Mesodermal cell (in vitro differentiated cells): ENCODE results near the gene NRG2.

ENCODE experiments used
- H3K27ac ChIP-seq: 2 replicates; pipeline ENCODE4 v1.7.0; 2013; ENCODE audit warnings: mild to moderate bottlenecking, low read depth, low read length, moderate library complexity; ENCODE audit not compliant: severe bottlenecking
- H3K36me3 ChIP-seq: 2 replicates; pipeline ENCODE4 v1.7.1; 2013; ENCODE audit warnings: mild to moderate bottlenecking, low read length, moderate library complexity; ENCODE audit not compliant: control insufficient read depth, insufficient read depth
- H3K4me1 ChIP-seq: one replicate; pipeline ENCODE4 v1.7.1; 2013; ENCODE audit warnings: mild to moderate bottlenecking, low read length; ENCODE audit not compliant: insufficient read depth, control insufficient read depth, poor library complexity, severe bottlenecking
- H3K4me3 ChIP-seq: 2 replicates; pipeline ENCODE4 v1.7.0; 2013; ENCODE audit warnings: low read length, control low read depth, mild to moderate bottlenecking; ENCODE audit not compliant: insufficient read depth, poor library complexity, severe bottlenecking; ENCODE audit errors: extremely low read depth
- H3K9me3 ChIP-seq: 2 replicates; pipeline ENCODE4 v1.7.1; 2013; ENCODE audit warnings: mild to moderate bottlenecking, low read length, moderate library complexity; ENCODE audit not compliant: control insufficient read depth
- WGBS, 2 experiments: methylation state at CpG; one replicate each; pipeline ENCODE4 v1.1.5; 2013; ENCODE audit warnings: missing lambda C conversion rate in 2 of 2; ENCODE audit not compliant: insufficient coverage in 2 of 2; 5-methylcytosine and 5-hydroxymethylcytosine counted together

NRG2 gene

DNA sequence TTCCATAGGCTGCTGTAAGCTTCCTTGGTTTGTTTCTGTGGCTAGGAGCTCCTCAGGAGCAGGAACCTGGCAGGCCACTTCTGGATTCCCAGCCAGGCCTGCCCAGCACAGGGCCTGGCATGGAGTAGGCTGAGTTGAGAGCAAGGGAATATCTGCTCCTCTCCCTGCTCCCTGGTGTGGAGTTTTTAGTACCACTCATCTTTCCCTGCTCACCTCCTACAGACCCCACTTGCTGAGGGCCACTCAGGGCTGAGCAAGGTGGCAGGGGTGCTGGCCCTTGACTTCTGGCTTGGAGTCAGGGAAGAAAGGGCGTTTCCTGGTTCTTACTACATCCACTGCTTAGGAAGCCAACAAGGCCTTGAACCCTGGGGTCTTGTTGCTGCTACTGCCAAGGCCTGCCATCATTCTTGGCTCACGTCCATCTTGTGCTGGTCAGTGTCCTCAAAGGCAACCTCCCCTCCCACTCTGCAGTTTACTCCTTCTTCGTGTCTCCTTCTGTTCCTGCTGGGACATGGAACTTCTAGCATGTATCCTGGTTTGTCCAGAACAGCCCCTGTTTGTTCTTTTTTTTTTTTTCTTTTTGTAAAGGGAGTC is 192.6 kb downstream of the NRG2 start:
- WGBS, 2 experiments = 75 to 98% methylated on average over 2 of the region's 3 CpGs
- no peaks in the 10 kb centered on the region for H3K4me1 ChIP-seq
- H3K4me3 ChIP-seq = no peak overlapping the region
- H3K27ac ChIP-seq = no peak overlapping the region
- H3K9me3 ChIP-seq = no peaks in the 10 kb centered on the region
- H3K36me3 ChIP-seq = no peaks in the 10 kb centered on the region

DNA sequence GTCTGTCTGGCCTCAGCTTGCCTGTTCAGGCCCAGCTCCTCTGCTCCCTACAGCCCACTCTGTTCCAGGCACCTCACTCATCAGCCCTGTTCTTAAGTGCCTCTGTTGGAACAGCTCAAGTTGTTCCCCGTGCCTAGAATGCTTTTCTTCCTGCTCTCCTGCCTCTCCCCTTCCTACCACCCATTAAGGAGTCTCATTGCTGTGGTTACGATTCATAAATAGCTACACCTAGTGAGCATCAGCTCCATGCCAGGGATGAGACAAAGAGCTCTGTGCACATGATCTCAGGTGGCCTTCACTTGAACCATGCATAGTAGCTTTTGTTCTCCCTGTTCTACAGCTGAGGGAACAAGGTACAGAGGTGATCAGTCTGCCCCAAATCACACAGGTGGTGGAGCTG is 193.2 kb downstream of the NRG2 start:
- 82 to 89% methylated on average over 2 of the region's 2 CpGs for WGBS, 2 experiments
- Histone ChIP-seq H3K4me1 (no peaks in the 10 kb centered on the region), H3K27ac (peak overlapping the region; percentile 16), H3K9me3 (no peaks in the 10 kb centered on the region), H3K4me3 (no peak overlapping the region), H3K36me3 (no peaks in the 10 kb centered on the region)

GRCh38 chr5:139849501-139849900 is 193.6 kb downstream of the NRG2 start:
- no peak overlapping the region for H3K4me3 ChIP-seq
- no peaks in the 10 kb centered on the region for H3K4me1 ChIP-seq
- 82 to 84% methylated on average over 6 to 7 of the region's 7 CpGs for WGBS, 2 experiments
- no peaks in the 10 kb centered on the region for H3K36me3 ChIP-seq
- H3K9me3 ChIP-seq = no peaks in the 10 kb centered on the region
- peak overlapping the region; percentile 16 for H3K27ac ChIP-seq

GRCh38 chr5:139848508-139849100 is 194.5 kb downstream of the NRG2 start:
- H3K9me3 ChIP-seq = no peaks in the 10 kb centered on the region
- H3K4me3 ChIP-seq = peak overlapping the region; percentile 49
- H3K36me3 ChIP-seq = no peaks in the 10 kb centered on the region
- no peaks in the 10 kb centered on the region for H3K4me1 ChIP-seq
- WGBS, 2 experiments = 24 to 26% methylated on average over 23 to 26 of the region's 43 CpGs
- H3K27ac ChIP-seq = no peak overlapping the region

- Histone ChIP-seq H3K27ac (no peak overlapping the region), H3K4me3 (peak overlapping the region; percentile 49), H3K4me1 (no peaks in the 10 kb centered on the region), H3K36me3 (no peaks in the 10 kb centered on the region), H3K9me3 (no peaks in the 10 kb centered on the region)
- WGBS, 2 experiments = 2 to 5% methylated on average over 90 to 99 of the region's 107 CpGs
Measured at GRCh38 chr5:139847790-139848507, 195.2 kb downstream of the NRG2 start.

DNA sequence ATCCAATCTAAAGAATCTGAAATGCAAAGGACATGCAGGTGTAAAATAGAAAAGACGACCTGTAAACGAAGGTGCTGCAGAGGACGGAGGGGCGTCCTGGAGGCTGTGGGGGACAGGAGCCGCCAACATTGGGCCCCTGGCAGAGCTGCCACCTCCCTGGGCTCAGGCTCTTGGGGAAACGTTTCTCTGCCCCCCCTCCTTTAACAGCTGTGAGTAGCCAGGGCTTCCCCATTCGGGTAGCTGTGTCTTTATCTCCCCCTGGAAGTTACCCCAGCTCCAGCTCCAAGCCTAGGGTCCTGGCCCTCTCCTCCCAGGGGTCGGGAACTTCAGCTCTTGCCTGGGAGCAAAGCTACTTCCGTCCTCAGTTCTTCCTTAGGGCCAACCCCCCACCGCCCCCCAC is 196.0 kb downstream of the NRG2 start:
- Histone ChIP-seq H3K27ac (no peak overlapping the region), H3K9me3 (no peaks in the 10 kb centered on the region), H3K4me3 (no peak overlapping the region), H3K4me1 (no peaks in the 10 kb centered on the region), H3K36me3 (no peaks in the 10 kb centered on the region)
- 65 to 71% methylated on average over 7 to 8 of the region's 10 CpGs for WGBS, 2 experiments

GRCh38 chr5:139845846-139846681 is 197.0 kb downstream of the NRG2 start:
- Histone ChIP-seq H3K36me3 (no peaks in the 10 kb centered on the region), H3K27ac (no peak overlapping the region), H3K4me3 (no peak overlapping the region), H3K4me1 (no peaks in the 10 kb centered on the region), H3K9me3 (no peaks in the 10 kb centered on the region)
- WGBS, 2 experiments = 79 to 92% methylated on average over 9 to 10 of the region's 18 CpGs

DNA sequence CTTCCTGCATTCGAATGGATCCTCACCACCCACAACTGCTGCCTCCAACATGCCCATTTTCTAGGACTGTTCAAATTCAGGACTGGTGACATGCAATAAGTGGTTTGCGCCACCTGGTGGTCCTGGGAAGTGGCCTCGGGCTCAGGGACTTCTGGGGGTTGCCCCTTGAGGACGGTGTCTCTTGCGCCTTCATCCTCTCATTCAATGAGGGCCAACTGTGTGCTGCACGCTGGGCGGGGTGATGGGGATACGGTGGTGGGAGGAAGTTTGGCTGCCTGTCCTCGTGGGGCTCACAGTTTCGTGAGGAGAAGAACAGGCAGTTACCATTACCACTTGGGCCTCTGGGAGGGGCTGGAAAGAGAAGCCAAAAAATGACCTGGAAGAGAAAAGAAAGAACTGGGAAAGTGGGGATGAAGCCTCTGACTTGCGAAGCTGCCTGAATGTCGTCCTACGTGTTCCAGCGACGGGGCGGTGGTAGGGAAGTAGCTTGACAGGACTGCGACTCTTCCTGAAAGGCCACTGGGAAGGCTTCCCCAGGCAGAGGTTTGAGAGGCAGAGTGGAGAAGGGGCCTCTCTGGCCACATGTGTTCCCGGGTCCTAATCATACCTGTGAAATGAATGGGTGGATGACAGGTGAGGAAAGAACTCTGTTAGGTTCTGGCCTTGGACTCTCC is 198.5 kb downstream of the NRG2 start:
- no peaks in the 10 kb centered on the region for H3K36me3 ChIP-seq
- no peaks in the 10 kb centered on the region for H3K4me1 ChIP-seq
- H3K27ac ChIP-seq = no peak overlapping the region
- H3K9me3 ChIP-seq = no peaks in the 10 kb centered on the region
- no peak overlapping the region for H3K4me3 ChIP-seq
- WGBS, 2 experiments = 49 to 52% methylated on average over 12 to 13 of the region's 18 CpGs

DNA sequence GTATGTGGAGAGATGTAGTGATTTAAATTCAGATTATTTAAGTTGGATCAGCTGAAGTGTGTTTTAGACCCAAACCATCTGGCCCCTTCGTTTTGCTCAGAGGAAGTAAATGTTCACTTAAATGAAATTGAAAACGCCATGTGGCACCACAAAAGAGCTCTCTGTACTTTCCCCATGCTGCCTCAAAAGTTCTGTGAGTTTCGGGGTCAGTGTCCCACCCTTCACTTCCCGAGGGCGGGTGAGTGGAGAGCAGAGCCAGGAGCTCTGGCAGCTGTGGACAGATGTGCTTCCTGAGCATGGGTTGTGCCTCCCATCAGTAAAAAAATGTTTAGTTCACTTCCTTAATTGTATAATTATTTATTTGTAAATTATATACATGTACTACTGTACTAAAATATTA is 199.1 kb downstream of the NRG2 start:
- WGBS, 2 experiments = 64 to 80% methylated on average over 3 to 5 of the region's 5 CpGs
- Histone ChIP-seq H3K27ac (no peak overlapping the region), H3K4me3 (no peak overlapping the region), H3K9me3 (no peaks in the 10 kb centered on the region), H3K36me3 (no peaks in the 10 kb centered on the region), H3K4me1 (no peaks in the 10 kb centered on the region)

DNA sequence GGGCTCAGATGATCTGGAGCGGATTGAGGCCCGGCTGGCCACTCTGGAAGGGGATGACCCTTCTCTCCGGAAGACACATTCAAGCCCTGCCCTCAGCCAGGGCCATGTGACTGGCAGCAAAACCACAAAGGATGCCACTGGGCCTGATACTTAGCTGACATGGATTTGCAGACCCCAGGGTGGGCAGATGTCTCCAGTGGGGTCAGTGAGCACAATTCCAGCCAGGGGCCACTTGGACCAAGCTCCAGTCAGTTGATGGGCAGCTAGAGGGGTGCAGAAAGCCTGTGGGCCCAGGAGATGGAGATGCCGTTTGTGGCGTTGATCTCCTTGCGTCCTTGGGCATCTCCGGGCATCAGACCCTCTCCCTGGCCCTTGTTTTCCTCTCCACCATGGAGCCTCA is 200.8 kb downstream of the NRG2 start:
- H3K9me3 ChIP-seq = no peaks in the 10 kb centered on the region
- WGBS, 2 experiments = 84 to 92% methylated on average over 5 to 6 of the region's 7 CpGs
- H3K4me1 ChIP-seq = no peaks in the 10 kb centered on the region
- H3K4me3 ChIP-seq = no peak overlapping the region
- H3K27ac ChIP-seq = no peak overlapping the region
- H3K36me3 ChIP-seq = no peaks in the 10 kb centered on the region
